ENCODE measurements around the gene THNSL1. TPM values are rescaled to one million over a fixed set of nuclear protein-coding genes. Genes with fewer than 3 reads are reported as not detected.
"Not testable (repeated sequence)": the region's sequence is repeated elsewhere in the genome, so short reads cannot be mapped to it uniquely, and the experiment has no call there.

Gene THNSL1, protein sequence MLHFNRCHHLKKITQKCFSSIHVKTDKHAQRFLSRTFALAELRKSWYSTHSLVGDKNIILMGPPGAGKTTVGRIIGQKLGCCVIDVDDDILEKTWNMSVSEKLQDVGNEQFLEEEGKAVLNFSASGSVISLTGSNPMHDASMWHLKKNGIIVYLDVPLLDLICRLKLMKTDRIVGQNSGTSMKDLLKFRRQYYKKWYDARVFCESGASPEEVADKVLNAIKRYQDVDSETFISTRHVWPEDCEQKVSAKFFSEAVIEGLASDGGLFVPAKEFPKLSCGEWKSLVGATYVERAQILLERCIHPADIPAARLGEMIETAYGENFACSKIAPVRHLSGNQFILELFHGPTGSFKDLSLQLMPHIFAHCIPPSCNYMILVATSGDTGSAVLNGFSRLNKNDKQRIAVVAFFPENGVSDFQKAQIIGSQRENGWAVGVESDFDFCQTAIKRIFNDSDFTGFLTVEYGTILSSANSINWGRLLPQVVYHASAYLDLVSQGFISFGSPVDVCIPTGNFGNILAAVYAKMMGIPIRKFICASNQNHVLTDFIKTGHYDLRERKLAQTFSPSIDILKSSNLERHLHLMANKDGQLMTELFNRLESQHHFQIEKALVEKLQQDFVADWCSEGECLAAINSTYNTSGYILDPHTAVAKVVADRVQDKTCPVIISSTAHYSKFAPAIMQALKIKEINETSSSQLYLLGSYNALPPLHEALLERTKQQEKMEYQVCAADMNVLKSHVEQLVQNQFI
- 3.1 TPM in 2 replicates for total RNA-seq

DNA sequence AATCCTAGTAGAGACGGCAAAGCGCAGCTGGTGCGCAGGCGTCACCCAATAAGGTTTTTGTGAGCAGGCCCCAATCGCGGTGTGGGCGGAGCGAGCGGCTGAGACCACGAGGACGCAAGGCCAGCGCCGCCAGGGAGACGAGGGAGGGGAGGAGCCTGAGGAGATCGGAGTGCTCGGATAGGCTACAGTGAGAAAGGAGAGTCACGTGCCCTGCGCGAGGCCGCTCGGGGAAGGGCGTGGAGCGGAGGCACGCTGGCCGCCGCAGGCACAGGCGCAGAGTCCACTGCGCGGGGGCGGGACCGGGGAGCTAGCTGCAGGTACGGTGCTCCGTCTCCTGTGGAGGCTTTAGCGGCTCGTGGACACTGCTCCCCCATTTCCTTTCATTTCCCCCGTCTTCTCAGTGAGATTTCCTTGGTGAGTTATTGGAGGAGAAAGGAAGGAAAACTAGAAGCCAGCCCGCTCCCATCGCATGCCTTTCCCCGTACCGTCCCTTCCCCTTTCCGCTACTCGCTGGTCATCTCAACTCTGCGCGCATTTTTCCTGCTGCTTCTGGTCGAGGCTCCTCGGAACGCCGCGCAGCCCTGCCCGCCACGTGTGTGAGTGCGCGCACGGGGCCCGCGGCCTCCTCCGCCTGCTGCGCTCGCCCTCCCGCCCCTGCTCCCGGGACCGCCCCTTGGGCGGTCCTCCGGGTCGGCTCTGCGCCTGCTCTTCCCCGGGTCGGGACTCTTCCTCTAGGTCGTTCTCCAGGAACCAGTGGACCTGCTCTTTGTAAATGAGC lies at the start of gene THNSL1:
TSS of gene THNSL1 (plus strand) at position 237 of the 778 bp plus-strand sequence. CDS start 6,612 bp downstream, outside the sequence.
- Mint-ChIP-seq H3K9me3 (peaks cover 6% of the 10 kb centered on the region), H3K36me3 (ENCODE audit: low read depth) (no peaks in the 10 kb centered on the region), H3K4me1 (ENCODE audit: low read depth) (peaks cover 14% of the 10 kb centered on the region), H3K27ac (peak within 1 kb of the TSS; percentile 95), H3K4me3 (ENCODE audit: low read depth) (peak within 1 kb of the TSS; percentile 89), H3K27me3 (ENCODE audit: low read depth) (peaks cover 4% of the 10 kb centered on the region)
- intact Hi-C loops (cut with micrococcal nuclease) = loop anchor here (1.0 to 10.0 kb wide), 9 partner anchors 46 to 374 kb away; no protein-coding TSS in a partner anchor
- DNase-seq (ENCODE audit: low spot score) = peak; percentile 97

DNA sequence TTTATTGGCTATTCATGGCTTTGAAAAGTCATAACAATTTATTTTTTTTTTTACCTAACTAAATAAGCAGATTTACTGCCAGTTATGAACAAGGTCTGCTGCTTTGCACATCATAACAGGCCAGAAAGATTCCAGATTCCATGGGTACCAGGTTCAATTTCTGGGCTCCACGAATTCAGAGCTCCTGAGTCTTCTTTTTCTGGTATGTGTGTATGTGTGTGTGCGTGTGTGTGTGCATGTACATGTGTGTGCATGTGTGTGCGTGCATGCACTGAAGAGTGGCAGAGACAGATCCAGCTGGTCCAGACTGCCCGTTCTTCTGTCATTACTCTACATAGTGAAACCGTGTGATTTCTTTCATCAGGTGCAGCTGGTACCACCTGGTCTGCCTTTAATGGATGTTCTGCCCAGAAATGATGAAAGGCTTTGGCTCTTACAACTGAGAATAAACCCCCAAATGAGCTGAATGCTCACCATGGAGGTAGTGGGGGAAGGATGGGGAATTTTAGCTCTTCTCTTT lies 49.4 kb upstream of the THNSL1 start:
- H3K4me1 Mint-ChIP-seq (ENCODE audit: low read depth) = peaks cover 7% of the 10 kb centered on the region
- no peaks in the 10 kb centered on the region for H3K27me3 Mint-ChIP-seq (ENCODE audit: low read depth)
- H3K27ac Mint-ChIP-seq = no peak overlapping the region

DNA sequence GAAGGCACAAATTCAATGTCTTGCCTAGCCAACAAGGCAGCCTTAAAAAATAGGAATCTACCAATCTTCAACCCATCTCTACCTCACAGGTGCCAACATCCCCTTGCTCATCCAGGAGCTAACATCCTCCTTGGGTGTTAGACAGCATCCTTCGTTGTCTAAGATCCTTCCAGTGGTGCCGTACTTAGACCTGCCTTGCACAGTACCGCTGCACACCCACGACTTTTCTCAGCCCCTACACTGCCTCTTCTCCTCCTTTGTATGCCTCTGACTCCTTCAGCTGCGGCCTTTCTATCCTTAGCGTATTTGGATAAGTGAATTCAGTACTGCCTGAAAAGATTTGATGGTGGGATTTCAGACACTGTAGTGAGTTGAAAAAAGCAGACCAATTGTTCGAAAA lies 48.1 kb upstream of the THNSL1 start:
- Mint-ChIP-seq H3K27me3 (ENCODE audit: low read depth) (no peaks in the 10 kb centered on the region), H3K4me3 (ENCODE audit: low read depth) (no peak overlapping the region), H3K36me3 (ENCODE audit: low read depth) (no peaks in the 10 kb centered on the region), H3K27ac (no peak overlapping the region), H3K9me3 (no peaks in the 10 kb centered on the region), H3K4me1 (ENCODE audit: low read depth) (peaks cover 4% of the 10 kb centered on the region)
- intact Hi-C loops (cut with micrococcal nuclease) = no loop called here
- no peak for DNase-seq (ENCODE audit: low spot score)

More for the DNA sequence above, 49.4 kb upstream of the THNSL1 start:
- H3K9me3 Mint-ChIP-seq = no peaks in the 10 kb centered on the region
- intact Hi-C loops (cut with micrococcal nuclease) = no loop called here
- no peak overlapping the region for H3K4me3 Mint-ChIP-seq (ENCODE audit: low read depth)
- DNase-seq (ENCODE audit: low spot score) = no peak
- no peaks in the 10 kb centered on the region for H3K36me3 Mint-ChIP-seq (ENCODE audit: low read depth)

GRCh38 chr10:24968951-24969350 lies 47.5 kb upstream of the THNSL1 start:
- H3K4me3 Mint-ChIP-seq (ENCODE audit: low read depth); H3K9me3 Mint-ChIP-seq: not testable (repeated sequence)

GRCh38 chr10:24969841-24970281 lies 46.6 kb upstream of the THNSL1 start:
- H3K27me3 Mint-ChIP-seq (ENCODE audit: low read depth) = no peaks in the 10 kb centered on the region
- H3K4me3 Mint-ChIP-seq (ENCODE audit: low read depth) = no peak overlapping the region
- no peak for DNase-seq (ENCODE audit: low spot score)
- H3K4me1 Mint-ChIP-seq (ENCODE audit: low read depth) = peaks cover 4% of the 10 kb centered on the region
- no peaks in the 10 kb centered on the region for H3K9me3 Mint-ChIP-seq
- no peak overlapping the region for H3K27ac Mint-ChIP-seq
- H3K36me3 Mint-ChIP-seq (ENCODE audit: low read depth) = no peaks in the 10 kb centered on the region
- intact Hi-C loops (cut with micrococcal nuclease) = no loop called here

More at GRCh38 chr10:24968951-24969350, 47.5 kb upstream of the THNSL1 start:
- H3K27me3 Mint-ChIP-seq (ENCODE audit: low read depth); H3K36me3 Mint-ChIP-seq (ENCODE audit: low read depth); intact Hi-C loops (cut with micrococcal nuclease); H3K4me1 Mint-ChIP-seq (ENCODE audit: low read depth); DNase-seq (ENCODE audit: low spot score); H3K27ac Mint-ChIP-seq: not testable (repeated sequence)

GRCh38 chr10:24971374-24971773 lies 45.0 kb upstream of the THNSL1 start:
- Mint-ChIP-seq H3K36me3 (ENCODE audit: low read depth) (no peaks in the 10 kb centered on the region), H3K4me1 (ENCODE audit: low read depth) (peaks cover 3% of the 10 kb centered on the region), H3K4me3 (ENCODE audit: low read depth) (no peak overlapping the region), H3K9me3 (no peaks in the 10 kb centered on the region), H3K27me3 (ENCODE audit: low read depth) (no peaks in the 10 kb centered on the region), H3K27ac (no peak overlapping the region)
- no peak for DNase-seq (ENCODE audit: low spot score)
- intact Hi-C loops (cut with micrococcal nuclease) = no loop called here

GRCh38 chr10:24973163-24973562 lies 43.2 kb upstream of the THNSL1 start:
- Mint-ChIP-seq H3K36me3 (ENCODE audit: low read depth) (no peaks in the 10 kb centered on the region), H3K4me3 (ENCODE audit: low read depth) (no peak overlapping the region), H3K27me3 (ENCODE audit: low read depth) (peaks cover 1% of the 10 kb centered on the region), H3K27ac (no peak overlapping the region), H3K9me3 (no peaks in the 10 kb centered on the region), H3K4me1 (ENCODE audit: low read depth) (peaks cover 3% of the 10 kb centered on the region)
- intact Hi-C loops (cut with micrococcal nuclease) = no loop called here
- no peak for DNase-seq (ENCODE audit: low spot score)

GRCh38 chr10:24974976-24975375 lies 41.4 kb upstream of the THNSL1 start:
- no peak overlapping the region for H3K27ac Mint-ChIP-seq
- no peaks in the 10 kb centered on the region for H3K36me3 Mint-ChIP-seq (ENCODE audit: low read depth)
- intact Hi-C loops (cut with micrococcal nuclease) = no loop called here
- no peak for DNase-seq (ENCODE audit: low spot score)
- no peak overlapping the region for H3K4me3 Mint-ChIP-seq (ENCODE audit: low read depth)
- H3K27me3 Mint-ChIP-seq (ENCODE audit: low read depth) = peaks cover 9% of the 10 kb centered on the region
- peaks cover 3% of the 10 kb centered on the region for H3K4me1 Mint-ChIP-seq (ENCODE audit: low read depth)
- H3K9me3 Mint-ChIP-seq = no peaks in the 10 kb centered on the region

- H3K4me3 Mint-ChIP-seq (ENCODE audit: low read depth) = no peak overlapping the region
- H3K27ac Mint-ChIP-seq = no peak overlapping the region
- no peak for DNase-seq (ENCODE audit: low spot score)
- peaks cover 12% of the 10 kb centered on the region for H3K27me3 Mint-ChIP-seq (ENCODE audit: low read depth)
- intact Hi-C loops (cut with micrococcal nuclease) = no loop called here
- peaks cover 10% of the 10 kb centered on the region for H3K4me1 Mint-ChIP-seq (ENCODE audit: low read depth)
- no peaks in the 10 kb centered on the region for H3K9me3 Mint-ChIP-seq
- H3K36me3 Mint-ChIP-seq (ENCODE audit: low read depth) = no peaks in the 10 kb centered on the region
Observed at GRCh38 chr10:24979685-24980084, 36.7 kb upstream of the THNSL1 start.

DNA sequence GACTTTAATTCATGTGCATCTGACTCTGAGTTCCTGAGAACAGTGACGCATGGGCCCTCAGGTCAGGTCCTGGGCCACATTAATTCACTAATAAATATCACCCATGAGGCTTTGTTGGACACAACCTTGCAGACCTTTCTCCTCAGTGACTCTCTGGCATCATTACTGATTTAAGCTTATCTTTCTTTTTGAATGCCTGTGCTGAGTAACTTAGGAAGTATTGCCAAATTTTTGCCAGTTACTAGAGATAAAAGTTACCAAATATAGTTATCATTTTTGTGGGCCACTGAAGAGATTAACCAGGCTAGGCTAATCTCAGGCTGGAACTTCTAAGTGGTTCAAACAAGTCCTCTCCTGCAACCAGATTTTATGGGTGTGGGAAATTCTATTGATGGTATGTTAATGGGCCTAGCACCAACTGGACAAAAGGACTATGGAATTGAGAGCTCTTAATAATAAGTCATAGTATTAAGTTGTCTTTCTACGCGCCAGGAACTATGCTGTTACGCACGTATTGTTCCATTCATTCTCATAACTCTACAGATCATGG lies 35.2 kb upstream of the THNSL1 start:
- intact Hi-C loops (cut with micrococcal nuclease) = no loop called here
- H3K4me3 Mint-ChIP-seq (ENCODE audit: low read depth) = no peak overlapping the region
- H3K27me3 Mint-ChIP-seq (ENCODE audit: low read depth) = peaks cover 12% of the 10 kb centered on the region
- no peaks in the 10 kb centered on the region for H3K9me3 Mint-ChIP-seq
- peaks cover 10% of the 10 kb centered on the region for H3K4me1 Mint-ChIP-seq (ENCODE audit: low read depth)
- H3K36me3 Mint-ChIP-seq (ENCODE audit: low read depth) = no peaks in the 10 kb centered on the region
- DNase-seq (ENCODE audit: low spot score) = no peak
- H3K27ac Mint-ChIP-seq = no peak overlapping the region

DNA sequence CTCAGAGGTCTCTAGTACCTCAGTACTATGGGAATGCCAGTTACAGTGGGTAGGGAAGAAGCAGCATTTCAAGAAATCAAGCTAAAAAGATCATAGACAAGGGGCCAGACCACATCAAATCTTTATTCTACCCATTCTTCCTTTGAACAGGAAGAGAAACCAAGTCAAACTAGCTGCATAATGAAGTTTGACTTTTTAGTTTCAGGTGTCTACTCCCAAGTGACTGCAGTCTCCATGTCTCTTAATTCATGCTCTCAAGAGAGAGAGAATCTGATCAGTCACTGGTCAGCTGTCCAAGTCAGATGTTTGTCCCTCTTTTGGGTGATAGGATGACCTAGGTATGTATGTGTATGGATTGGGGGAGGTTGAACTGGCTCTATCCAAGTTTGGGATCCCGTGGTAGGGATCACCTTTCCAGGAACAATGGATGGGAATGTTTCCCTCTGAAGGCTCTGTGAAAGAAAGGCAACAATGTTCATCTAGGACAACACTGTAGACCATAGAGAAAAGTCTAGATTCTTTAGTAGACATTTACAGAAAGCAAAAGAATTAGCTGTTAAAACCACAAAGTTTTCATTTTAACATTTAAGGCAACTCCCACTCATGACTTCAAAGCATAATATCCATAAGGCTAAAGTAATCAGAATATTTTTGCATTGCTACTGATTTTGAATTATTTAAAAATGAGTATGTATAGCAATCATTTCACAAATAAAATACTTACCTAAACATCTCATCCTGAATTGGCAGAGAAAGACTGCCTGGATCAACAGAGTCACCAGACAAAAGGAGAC lies 33.9 kb upstream of the THNSL1 start:
- H3K4me3 Mint-ChIP-seq (ENCODE audit: low read depth) = no peak overlapping the region
- H3K4me1 Mint-ChIP-seq (ENCODE audit: low read depth) = peaks cover 10% of the 10 kb centered on the region
- no peak for DNase-seq (ENCODE audit: low spot score)
- H3K9me3 Mint-ChIP-seq = no peaks in the 10 kb centered on the region
- H3K27ac Mint-ChIP-seq = no peak overlapping the region
- H3K36me3 Mint-ChIP-seq (ENCODE audit: low read depth) = no peaks in the 10 kb centered on the region
- intact Hi-C loops (cut with micrococcal nuclease) = no loop called here
- H3K27me3 Mint-ChIP-seq (ENCODE audit: low read depth) = peaks cover 12% of the 10 kb centered on the region
